ENCODE data around the gene STAT4.

STAT4 gene

GRCh38 chr2:191144217-191144616 lies 6.6 kb downstream of the STAT4 start:
- DNase-seq, result no peak

- DNase-seq, result no peak
These were observed 7.0 kb downstream of the STAT4 start for GRCh38 chr2:191143791-191144190.

GRCh38 chr2:191128911-191129304 lies 21.9 kb downstream of the STAT4 start:
- DNase-seq, result no peak

GRCh38 chr2:191128172-191128910 lies 22.5 kb downstream of the STAT4 start:
- peak in 2 of 3 donors; percentile 8 to 31 for DNase-seq

- DNase-seq, result no peak
These were observed 23.6 kb downstream of the STAT4 start for GRCh38 chr2:191127235-191127634.

GRCh38 chr2:191126386-191127085 lies 24.3 kb downstream of the STAT4 start:
- peak; percentile 35 to 50 (median 38) for DNase-seq

- peak; percentile 55 to 84 (median 76) for DNase-seq
These were observed 25.1 kb downstream of the STAT4 start for GRCh38 chr2:191125646-191126045.

- DNase-seq, result no peak
These were observed 28.0 kb downstream of the STAT4 start for GRCh38 chr2:191122638-191123294.

- DNase-seq, result no peak
These were observed 33.5 kb downstream of the STAT4 start for GRCh38 chr2:191117341-191117740.

GRCh38 chr2:191115804-191116203 lies 35.0 kb downstream of the STAT4 start:
- DNase-seq, result peak in 1 of 3 donors; percentile 21

- DNase-seq, result peak in 1 of 3 donors; percentile 9
These were observed 35.4 kb downstream of the STAT4 start for GRCh38 chr2:191115391-191115790.

GRCh38 chr2:191114403-191114886 lies 36.3 kb downstream of the STAT4 start:
- peak; percentile 63 to 92 (median 90) for DNase-seq

- no peak for DNase-seq
These were observed 37.0 kb downstream of the STAT4 start for GRCh38 chr2:191113761-191114160.

GRCh38 chr2:191112448-191112901 lies 38.3 kb downstream of the STAT4 start:
- DNase-seq, result no peak

- no peak for DNase-seq
These were observed 40.9 kb downstream of the STAT4 start for GRCh38 chr2:191109888-191110287.

- no peak for DNase-seq
These were observed 42.5 kb downstream of the STAT4 start for GRCh38 chr2:191108331-191108730.

GRCh38 chr2:191105082-191105481 lies 45.7 kb downstream of the STAT4 start:
- DNase-seq, result peak; percentile 18 to 61 (median 48)

GRCh38 chr2:191103774-191104173 lies 47.0 kb downstream of the STAT4 start:
- DNase-seq, result peak; percentile 26 to 65 (median 65)

- DNase-seq, result no peak
These were observed 50.6 kb downstream of the STAT4 start for GRCh38 chr2:191100216-191100615.

- no peak for DNase-seq
These were observed 63.5 kb downstream of the STAT4 start for GRCh38 chr2:191087311-191087710.

GRCh38 chr2:191086706-191087105 lies 64.1 kb downstream of the STAT4 start:
- DNase-seq, result no peak

GRCh38 chr2:191083540-191083939 lies 67.3 kb downstream of the STAT4 start:
- DNase-seq, result no peak

GRCh38 chr2:191082321-191082720 lies 68.5 kb downstream of the STAT4 start:
- no peak for DNase-seq
